GM12892 (cell line): ENCODE measurements around the gene CACNA2D2.

Source experiments
- POLR2A ChIP-seq: IDR thresholded peaks from 2 replicates; pipeline ENCODE4 v1.6.1; 2011; ENCODE audit warnings: low read depth, low read length, control low read depth
- POLR2AphosphoS5 ChIP-seq: IDR thresholded peaks from 2 replicates; pipeline ENCODE4 v1.6.1; 2011; ENCODE audit warnings: low read depth, low read length, control low read depth

- no peak for TF ChIP-seq POLR2AphosphoS5
- TF ChIP-seq POLR2A: no peak
These were observed 17.4 kb upstream of the CACNA2D2 start for GRCh38 chr3:50520849-50521248.
